NK-92 (cell line): ENCODE results near the gene UBE2V1.

Experiments used
- DNase-seq: peaks from one replicate; lab custom pipeline; 2025; ENCODE audit not compliant: unreplicated experiment; lab: John Stamatoyannopoulos, UW

Gene UBE2V1

GRCh38 chr20:50048420-50049166 is 64.4 kb downstream of the UBE2V1 start:
- DNase-seq, result no peak

GRCh38 chr20:50044353-50044960 is 68.5 kb downstream of the UBE2V1 start:
- DNase-seq, result no peak

DNA sequence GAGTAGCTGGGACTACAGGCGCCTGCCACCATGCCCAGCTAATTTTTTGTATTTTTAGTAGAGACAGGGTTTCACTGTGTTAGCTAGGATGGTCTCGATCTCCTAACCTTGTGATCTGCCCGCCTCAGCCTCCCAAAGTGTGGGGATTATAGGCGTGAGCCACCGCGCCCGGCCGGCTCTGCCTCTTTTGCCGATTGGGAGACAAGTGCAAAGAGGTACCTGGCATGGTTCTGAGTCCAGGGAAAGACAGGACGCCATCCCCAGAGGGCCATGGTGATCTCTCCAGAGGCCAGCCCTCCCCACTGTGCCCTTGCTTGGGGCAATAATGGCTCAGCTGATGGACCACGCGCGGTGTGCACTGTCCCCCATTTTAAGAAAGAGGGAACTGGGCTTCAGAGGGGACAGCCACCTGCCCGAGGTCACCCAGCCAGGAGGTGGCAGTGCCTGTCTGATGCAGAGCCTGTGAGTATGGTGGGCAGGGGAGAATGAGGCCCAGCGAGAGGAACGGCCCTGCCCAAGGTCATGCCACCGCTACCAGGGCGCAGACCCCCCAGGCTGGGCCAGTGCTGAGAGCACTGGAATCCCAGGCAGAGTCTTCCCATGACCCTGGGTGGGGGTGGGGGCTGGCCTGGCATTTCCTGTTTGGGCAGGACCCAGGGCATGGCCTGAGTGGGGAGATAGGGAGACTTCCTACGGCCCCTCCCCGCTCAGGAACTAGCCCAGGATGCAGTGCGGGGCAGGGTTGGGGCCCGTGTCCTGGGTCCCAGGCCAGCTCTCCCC is 69.2 kb downstream of the UBE2V1 start:
- DNase-seq, result no peak

DNA sequence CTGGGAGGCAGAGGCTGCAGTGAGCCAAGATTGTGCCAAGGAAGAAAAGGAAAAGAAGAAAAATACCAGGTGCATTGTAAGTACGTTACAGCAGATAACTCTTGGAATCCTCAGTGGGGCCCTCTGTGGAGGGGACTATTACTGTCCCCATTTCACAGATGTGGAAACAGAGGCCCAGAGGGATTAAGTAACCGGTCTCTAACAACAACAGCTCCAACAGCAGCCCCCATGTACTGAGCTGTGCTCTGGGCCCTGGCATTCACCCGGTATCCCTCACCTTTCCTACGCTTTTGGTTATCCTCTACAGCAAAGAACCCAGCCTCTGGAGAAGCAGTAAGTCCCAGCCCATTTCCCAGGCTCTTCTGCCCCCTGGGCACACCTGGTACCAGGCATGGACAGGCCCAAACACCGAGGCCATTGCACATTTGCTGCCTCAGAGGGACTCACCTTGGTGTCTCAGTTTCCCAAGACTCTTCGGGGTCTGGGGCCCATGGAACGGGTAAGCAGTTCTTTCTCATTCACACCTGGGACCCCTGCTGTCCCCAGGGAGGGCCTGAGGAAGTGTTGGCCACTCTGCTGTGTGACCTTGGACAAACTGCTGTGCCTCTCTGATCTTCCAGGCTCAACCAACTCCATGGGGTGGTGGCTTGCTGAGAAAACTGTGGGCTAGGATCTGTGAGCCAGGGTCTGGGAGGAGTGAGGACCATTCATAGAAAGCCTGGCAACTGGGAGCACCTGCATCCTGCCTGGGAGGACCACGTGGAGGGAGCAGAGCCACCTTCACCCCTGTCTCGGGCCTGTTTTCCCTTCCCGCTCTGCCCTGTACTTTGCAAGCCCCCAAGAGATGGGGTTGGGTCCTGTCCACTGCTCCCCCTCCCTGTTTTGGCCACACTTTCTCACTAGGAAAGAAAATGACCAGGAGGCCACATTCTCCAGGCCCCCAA is 70.3 kb downstream of the UBE2V1 start:
- DNase-seq, result no peak

DNA sequence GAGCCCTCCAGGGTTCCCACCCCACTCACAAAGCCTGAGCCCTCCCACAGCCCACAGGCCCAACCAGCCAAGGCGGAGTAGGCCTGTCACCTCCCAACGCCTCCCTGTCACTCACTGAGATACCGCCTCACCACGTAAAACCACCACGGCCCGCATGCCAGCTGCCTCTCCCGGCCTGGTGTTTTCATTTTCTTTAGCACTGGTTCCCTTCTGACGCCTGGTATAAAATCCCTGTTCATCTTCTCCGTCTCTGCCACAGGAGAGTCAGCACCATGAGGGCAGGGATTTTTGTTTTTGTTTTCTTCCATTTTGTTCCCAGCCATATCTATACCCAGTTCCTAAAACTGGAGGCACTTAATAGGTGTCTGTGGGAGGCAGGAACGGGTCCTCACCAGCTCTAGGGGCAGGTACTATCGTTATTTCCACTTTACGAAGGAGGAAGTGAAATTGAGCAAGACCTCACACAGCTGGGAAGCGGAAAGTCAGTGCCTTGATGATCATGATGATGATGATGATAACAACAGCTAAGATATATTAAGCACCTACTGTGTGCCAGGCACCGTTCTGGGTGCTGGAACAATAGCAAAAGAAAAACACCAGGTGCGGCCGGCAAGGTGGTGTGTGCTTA is 71.6 kb downstream of the UBE2V1 start:
- no peak for DNase-seq

DNA sequence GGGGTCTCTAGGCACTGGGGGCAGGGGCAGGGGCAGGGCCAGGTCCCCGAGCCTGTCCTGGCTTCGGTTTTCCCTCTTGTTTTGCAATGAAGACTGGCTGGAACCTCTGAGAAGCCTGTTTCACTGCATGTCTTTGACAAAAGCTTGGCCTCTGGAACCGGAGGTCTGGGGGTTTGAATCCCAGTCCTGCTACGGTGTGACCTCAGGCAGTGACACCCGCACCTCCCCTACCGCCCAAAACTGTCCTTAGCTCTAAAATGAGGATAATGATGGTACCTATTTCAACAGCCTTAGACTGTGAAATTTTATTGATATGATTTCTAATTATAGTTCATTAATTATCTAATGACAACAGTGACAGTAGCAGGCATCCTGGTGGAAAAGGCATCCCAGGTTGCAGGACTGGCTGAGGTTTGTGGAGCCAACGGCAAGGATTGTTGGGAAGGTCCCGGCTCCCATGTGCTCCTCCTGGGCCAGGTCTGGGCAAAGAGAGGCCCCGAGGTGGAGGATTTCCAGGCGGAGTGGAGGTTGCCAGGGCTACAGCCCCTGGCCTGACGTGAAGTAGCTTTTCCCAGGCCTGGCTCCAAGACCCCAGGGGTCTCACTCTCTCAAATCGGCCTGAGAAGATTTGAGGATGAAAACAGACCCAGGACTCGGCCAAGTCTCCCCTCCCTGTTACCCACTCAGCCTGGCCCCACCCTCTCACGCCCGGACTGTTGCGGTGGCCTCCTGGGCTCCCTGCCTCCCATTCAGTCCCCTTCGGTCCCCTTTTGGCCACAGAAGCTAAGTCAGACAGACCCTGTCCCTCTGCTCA is 72.3 kb downstream of the UBE2V1 start:
- no peak for DNase-seq

- DNase-seq, result no peak
Observed at GRCh38 chr20:50039706-50040431, 73.1 kb downstream of the UBE2V1 start.

DNA sequence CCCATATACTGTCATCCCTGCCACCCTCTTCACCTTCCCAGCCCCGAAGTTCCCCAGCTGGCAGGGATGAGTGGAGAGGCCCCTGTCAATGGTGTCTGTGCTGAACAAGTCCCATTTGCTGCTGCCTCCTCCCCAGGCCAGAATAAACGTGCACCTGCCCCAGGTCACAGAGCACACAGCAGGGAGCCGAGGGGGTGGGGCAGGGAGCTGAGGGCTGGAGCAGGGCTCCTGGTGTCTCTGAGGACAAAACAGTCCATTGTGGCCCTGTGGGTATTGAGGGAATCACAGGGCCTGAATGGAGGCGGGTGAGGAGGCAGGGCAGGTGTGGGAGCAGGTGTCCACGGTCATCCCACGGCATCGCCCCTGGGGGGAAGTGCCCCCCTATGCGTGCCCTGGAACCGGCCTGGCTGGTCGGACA is 74.4 kb downstream of the UBE2V1 start:
- no peak for DNase-seq

DNA sequence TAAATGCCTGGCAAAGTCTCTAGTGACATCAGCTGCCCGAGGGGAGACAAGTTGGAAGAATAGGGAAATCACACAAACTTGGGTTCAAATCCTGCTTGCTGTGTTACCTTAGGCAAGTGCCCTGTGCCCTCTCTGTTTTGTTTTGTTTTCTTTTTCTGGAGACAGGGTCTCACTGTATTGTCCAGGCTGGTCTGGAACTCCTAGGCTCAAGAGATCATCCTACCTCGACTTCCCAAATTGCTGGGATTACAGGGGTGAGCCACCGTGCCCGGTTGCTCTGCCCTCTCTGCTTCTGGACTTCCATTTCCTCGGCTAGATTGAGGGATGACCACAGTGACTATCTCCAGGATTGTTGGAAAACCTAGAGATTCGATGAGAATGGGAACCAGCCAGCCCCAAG is 74.8 kb downstream of the UBE2V1 start:
- no peak for DNase-seq

DNA sequence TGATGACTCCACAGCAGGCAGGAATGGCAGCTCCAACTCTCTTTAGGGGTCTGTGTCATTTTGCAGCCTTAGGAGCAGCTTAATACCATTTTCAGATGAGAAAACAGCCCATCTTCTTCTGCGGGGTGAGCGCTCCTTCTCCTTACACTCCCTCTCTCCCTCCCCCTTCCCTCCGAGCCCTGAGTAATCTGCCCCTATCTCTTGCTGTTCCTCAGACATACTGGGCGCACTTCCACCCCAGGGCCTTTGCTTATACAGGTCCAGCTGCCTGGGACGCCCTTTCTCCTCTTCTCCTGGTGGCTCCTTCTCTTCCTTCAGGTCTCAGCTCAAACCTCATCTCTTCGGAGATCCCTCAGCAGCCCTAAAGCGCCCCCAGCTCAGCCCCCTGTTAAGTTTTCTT is 75.4 kb downstream of the UBE2V1 start:
- DNase-seq, result no peak

GRCh38 chr20:50037123-50037522 is 75.8 kb downstream of the UBE2V1 start:
- no peak for DNase-seq

GRCh38 chr20:50036703-50037102 is 76.2 kb downstream of the UBE2V1 start:
- DNase-seq, result no peak

- DNase-seq, result no peak
Observed at GRCh38 chr20:50034567-50035180, 78.3 kb downstream of the UBE2V1 start.

DNA sequence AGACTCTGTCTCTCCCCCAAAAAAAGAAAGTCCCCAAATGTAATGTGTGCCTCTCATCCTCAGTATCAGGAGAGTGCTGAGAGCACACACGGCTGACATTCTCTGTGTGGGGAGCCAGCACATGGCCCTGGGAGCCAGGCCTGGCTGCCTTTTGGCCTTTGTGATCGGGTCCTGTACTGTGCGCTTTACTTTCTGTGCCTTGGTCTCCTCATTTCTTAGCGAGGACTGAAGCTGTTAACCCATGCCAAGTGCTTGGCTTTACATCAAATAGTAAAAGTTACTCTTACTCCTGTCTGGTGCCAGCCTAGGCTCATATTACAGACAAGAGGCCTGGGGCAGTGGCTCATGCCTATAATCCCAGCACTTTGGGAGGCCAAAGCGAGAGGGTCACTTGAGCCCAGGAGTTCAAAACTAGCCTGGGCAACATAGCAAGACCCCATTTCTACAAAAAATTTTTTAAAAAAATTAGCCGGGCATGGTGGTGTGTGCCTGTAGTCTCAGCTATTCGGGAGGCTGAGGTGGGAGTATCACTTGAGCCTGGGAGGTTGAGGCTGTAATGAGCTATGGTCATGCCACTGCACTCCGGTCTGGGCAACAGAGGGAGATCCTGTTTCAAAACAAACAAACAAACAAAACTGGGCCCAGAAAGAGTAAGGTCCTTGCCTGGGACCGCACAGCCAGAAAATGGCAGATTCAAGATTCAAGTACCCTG is 79.8 kb downstream of the UBE2V1 start:
- DNase-seq, result no peak
